ENCODE data around the gene LEF1. TPM values are rescaled to one million over a fixed set of nuclear protein-coding genes. Genes with fewer than 3 reads are reported as not detected.

Gene LEF1
- total RNA-seq, 5 donors from 2014 or later (not counting 1 experiment from before 2014, with no cell fraction given) = 412 to 776 (median 500) TPM

GRCh38 chr4:108184453-108185049, 15.8 kb upstream of the LEF1 start:
- no peak for ATAC-seq (replicated peaks in 1 of 4)
- CTCF ChIA-PET = no interaction called here
- no peak for DNase-seq
- no peak overlapping the region for H3K27ac ChIP-seq (ENCODE audit: low read length)
- Mint-ChIP-seq H3K27me3 (no peaks in the 10 kb centered on the region), H3K27ac (no peak overlapping the region), H3K4me3 (no peak overlapping the region), H3K4me1 (peaks cover 16 to 31% (median 17%) of the 10 kb centered on the region in 3 donors), H3K9me3 (no peaks in the 10 kb centered on the region), H3K36me3 (no peaks in the 10 kb centered on the region)
- H3K4me3 ChIP-seq (ENCODE audit: control insufficient read depth in 1 of 2, extremely low read depth in 1 of 2, low read length in 1 of 2) = no peak overlapping the region
- no peaks in the 10 kb centered on the region for H3K9me3 ChIP-seq
- no peaks in the 10 kb centered on the region for H3K4me1 ChIP-seq (ENCODE audit: control insufficient read depth in 1 of 2, extremely low read depth in 1 of 2, insufficient read depth in 2 of 2, low read length in 2 of 2)
- peaks cover 0 to 3% of the 10 kb centered on the region in 2 experiments for H3K27me3 ChIP-seq (replicated peaks in 1 of 2; ENCODE audit: control insufficient read depth in 2 of 2, extremely low read depth in 1 of 2, insufficient read depth in 2 of 2, low read length in 1 of 2)
- H3K36me3 ChIP-seq (ENCODE audit: control insufficient read depth in 2 of 2, extremely low read depth in 1 of 2, insufficient read depth in 1 of 2, low read length in 1 of 2) = no peaks in the 10 kb centered on the region
- POLR2A ChIA-PET = no interaction called here
- WGBS (ENCODE audit: insufficient coverage) = 88% methylated on average over 1 of the region's 1 CpG

DNA sequence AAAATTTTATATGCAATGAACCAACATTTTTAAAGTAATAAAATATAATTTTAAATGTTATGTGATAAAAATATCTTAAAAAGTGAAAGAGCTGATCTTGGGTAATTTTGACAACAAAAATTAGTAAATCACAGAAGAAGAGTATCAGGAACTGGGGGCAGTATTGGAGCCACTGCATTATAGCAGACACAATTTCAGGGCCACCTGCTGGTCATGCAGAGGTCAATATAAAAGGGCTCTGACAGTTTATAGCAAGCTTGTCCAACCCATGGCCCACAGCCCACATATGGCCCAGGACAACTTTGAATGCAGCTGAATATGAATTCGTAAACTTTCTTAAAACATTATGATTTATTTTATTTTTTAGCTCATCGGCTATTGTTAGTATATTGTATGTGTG, 13.0 kb upstream of the LEF1 start:
- peak in 2 of 4 experiments; percentile 38 for ATAC-seq (replicated peaks in 1 of 4)
- no CpG with 5 or more reads among the region's 2 CpGs for WGBS (ENCODE audit: insufficient coverage)
- peak in 2 of 35 experiments; percentile 6 to 38 for DNase-seq
- Mint-ChIP-seq H3K9me3 (no peaks in the 10 kb centered on the region), H3K4me1 (peaks cover 15 to 31% (median 21%) of the 10 kb centered on the region in 3 donors), H3K36me3 (peaks cover 11% of the 10 kb centered on the region), H3K4me3 (no peak overlapping the region), H3K27ac (no peak overlapping the region), H3K27me3 (no peaks in the 10 kb centered on the region)
- no peak overlapping the region for H3K27ac ChIP-seq (ENCODE audit: low read length)
- H3K4me3 ChIP-seq (ENCODE audit: control insufficient read depth in 1 of 2, extremely low read depth in 1 of 2, low read length in 1 of 2) = no peak overlapping the region
- H3K36me3 ChIP-seq (ENCODE audit: control insufficient read depth in 2 of 2, extremely low read depth in 1 of 2, insufficient read depth in 1 of 2, low read length in 1 of 2) = peaks cover 0 to 3% of the 10 kb centered on the region in 2 donors
- ChIA-PET POLR2A (no interaction called here), CTCF (interaction anchor here (0.5 to 1.5 kb wide), 8 partner anchors 9 to 1285 kb away, joined by 3 to 5 read pairs (median 3); partner anchors contain the start of gene LEF1 (in 1 of the 2))
- peaks cover 0 to 6% of the 10 kb centered on the region in 2 experiments for H3K27me3 ChIP-seq (replicated peaks in 1 of 2; ENCODE audit: control insufficient read depth in 2 of 2, extremely low read depth in 1 of 2, insufficient read depth in 2 of 2, low read length in 1 of 2)
- H3K9me3 ChIP-seq = no peaks in the 10 kb centered on the region
- H3K4me1 ChIP-seq (ENCODE audit: control insufficient read depth in 1 of 2, extremely low read depth in 1 of 2, insufficient read depth in 2 of 2, low read length in 2 of 2) = no peaks in the 10 kb centered on the region

DNA sequence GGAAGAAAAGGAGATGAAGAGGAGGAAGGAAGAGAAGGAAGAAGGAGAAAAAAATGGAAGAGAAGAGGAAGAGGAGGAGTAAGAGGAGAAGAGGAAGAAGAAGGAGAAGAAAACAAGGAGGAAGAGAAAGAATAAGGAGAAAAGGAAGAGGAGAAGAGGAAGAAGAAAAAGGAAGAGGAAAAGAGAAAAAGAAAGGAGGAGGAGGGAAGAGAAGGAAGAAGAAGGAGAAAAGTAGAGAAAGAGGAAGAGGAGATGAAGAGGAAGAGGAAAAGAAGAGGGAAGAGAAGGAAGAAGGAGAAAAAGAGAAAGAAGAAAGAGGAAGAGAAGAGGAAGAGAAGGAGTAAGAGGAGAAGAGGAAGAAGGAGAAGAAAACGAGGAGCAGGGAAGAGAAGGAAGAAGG, 11.8 kb upstream of the LEF1 start:
- Mint-ChIP-seq H3K9me3 (no peaks in the 10 kb centered on the region), H3K27ac (no peak overlapping the region), H3K27me3 (no peaks in the 10 kb centered on the region), H3K4me3 (no peak overlapping the region), H3K4me1 (peaks cover 19 to 30% (median 23%) of the 10 kb centered on the region in 3 donors), H3K36me3 (peaks cover 15% of the 10 kb centered on the region)
- H3K36me3 ChIP-seq (ENCODE audit: control insufficient read depth in 2 of 2, extremely low read depth in 1 of 2, insufficient read depth in 1 of 2, low read length in 1 of 2) = peaks cover 0 to 3% of the 10 kb centered on the region in 2 donors
- DNase-seq (no peak), ATAC-seq (replicated peaks in 1 of 4) (no peak)
- H3K4me3 ChIP-seq (ENCODE audit: control insufficient read depth in 1 of 2, extremely low read depth in 1 of 2, low read length in 1 of 2) = no peak overlapping the region
- no peak overlapping the region for H3K27ac ChIP-seq (ENCODE audit: low read length)
- POLR2A ChIA-PET = no interaction called here
- 38% methylated on average over 1 of the region's 1 CpG for WGBS (ENCODE audit: insufficient coverage)
- H3K9me3 ChIP-seq = no peaks in the 10 kb centered on the region
- H3K27me3 ChIP-seq (replicated peaks in 1 of 2; ENCODE audit: control insufficient read depth in 2 of 2, extremely low read depth in 1 of 2, insufficient read depth in 2 of 2, low read length in 1 of 2) = peaks cover 0 to 6% of the 10 kb centered on the region in 2 experiments
- CTCF ChIA-PET = interaction anchor here in 1 of 2 donors (0.9 kb wide), 1 partner anchor 161 kb away, joined by 6 read pairs; no protein-coding TSS in a partner anchor
- peaks cover 3 to 7% of the 10 kb centered on the region in 2 experiments for H3K4me1 ChIP-seq (ENCODE audit: control insufficient read depth in 1 of 2, extremely low read depth in 1 of 2, insufficient read depth in 2 of 2, low read length in 2 of 2)

- H3K36me3 Mint-ChIP-seq = peaks cover 18% of the 10 kb centered on the region
These were observed 7.2 kb upstream of the LEF1 start for GRCh38 chr4:108175966-108176365.

GRCh38 chr4:108174856-108175255, 6.1 kb upstream of the LEF1 start:
- peaks cover 0 to 22% of the 10 kb centered on the region in 2 experiments for H3K27me3 ChIP-seq (replicated peaks in 1 of 2; ENCODE audit: control insufficient read depth in 2 of 2, extremely low read depth in 1 of 2, insufficient read depth in 2 of 2, low read length in 1 of 2)
- no peaks in the 10 kb centered on the region for H3K9me3 Mint-ChIP-seq
- H3K27ac Mint-ChIP-seq = no peak overlapping the region
- H3K36me3 Mint-ChIP-seq = peaks cover 18% of the 10 kb centered on the region
- peaks cover 34 to 41% (median 41%) of the 10 kb centered on the region in 3 donors for H3K4me1 Mint-ChIP-seq
- H3K27me3 Mint-ChIP-seq = peaks cover 0 to 13% of the 10 kb centered on the region in 2 donors
- H3K36me3 ChIP-seq (ENCODE audit: control insufficient read depth in 2 of 2, extremely low read depth in 1 of 2, insufficient read depth in 1 of 2, low read length in 1 of 2) = peaks cover 0 to 6% of the 10 kb centered on the region in 2 donors
- no peaks in the 10 kb centered on the region for H3K9me3 ChIP-seq
- ChIA-PET CTCF (interaction anchor here in 1 of 2 donors (0.7 kb wide), 1 partner anchor 173 kb away, joined by 5 read pairs; no protein-coding TSS in a partner anchor), POLR2A (interaction anchor here (0.5 to 0.7 kb wide), 2 partner anchors 155 to 184 kb away, joined by 5 read pairs; no protein-coding TSS in a partner anchor)
- no peak for DNase-seq
- peaks cover 31 to 34% of the 10 kb centered on the region in 2 experiments for H3K4me1 ChIP-seq (ENCODE audit: control insufficient read depth in 1 of 2, extremely low read depth in 1 of 2, insufficient read depth in 2 of 2, low read length in 2 of 2)
- peak overlapping the region in 1 of 3 donors; percentile 86 for H3K4me3 Mint-ChIP-seq
- no peak overlapping the region for H3K27ac ChIP-seq (ENCODE audit: low read length)
- H3K4me3 ChIP-seq (ENCODE audit: control insufficient read depth in 1 of 2, extremely low read depth in 1 of 2, low read length in 1 of 2) = no peak overlapping the region
- ATAC-seq (replicated peaks in 1 of 4) = no peak

More at GRCh38 chr4:108175966-108176365, 7.2 kb upstream of the LEF1 start:
- H3K27me3 ChIP-seq (replicated peaks in 1 of 2; ENCODE audit: control insufficient read depth in 2 of 2, extremely low read depth in 1 of 2, insufficient read depth in 2 of 2, low read length in 1 of 2) = peaks cover 0 to 25% of the 10 kb centered on the region in 2 experiments
- Mint-ChIP-seq H3K4me3 (no peak overlapping the region), H3K27me3 (peaks cover 0 to 5% of the 10 kb centered on the region in 2 donors), H3K4me1 (peaks cover 30 to 34% (median 30%) of the 10 kb centered on the region in 3 donors), H3K27ac (no peak overlapping the region), H3K9me3 (no peaks in the 10 kb centered on the region)
- H3K27ac ChIP-seq (ENCODE audit: low read length) = no peak overlapping the region
- peaks cover 0 to 6% of the 10 kb centered on the region in 2 donors for H3K36me3 ChIP-seq (ENCODE audit: control insufficient read depth in 2 of 2, extremely low read depth in 1 of 2, insufficient read depth in 1 of 2, low read length in 1 of 2)
- 73% methylated on average over 1 of the region's 3 CpGs for WGBS (ENCODE audit: insufficient coverage)
- CTCF ChIA-PET = no interaction called here
- ATAC-seq (replicated peaks in 1 of 4) (no peak), DNase-seq (no peak)
- H3K4me1 ChIP-seq (ENCODE audit: control insufficient read depth in 1 of 2, extremely low read depth in 1 of 2, insufficient read depth in 2 of 2, low read length in 2 of 2) = peaks cover 23 to 27% of the 10 kb centered on the region in 2 experiments
- H3K4me3 ChIP-seq (ENCODE audit: control insufficient read depth in 1 of 2, extremely low read depth in 1 of 2, low read length in 1 of 2) = no peak overlapping the region
- no peaks in the 10 kb centered on the region for H3K9me3 ChIP-seq
- POLR2A ChIA-PET = interaction anchor here in 1 of 2 donors (0.7 kb wide), 1 partner anchor 105 kb away, joined by 5 read pairs; no protein-coding TSS in a partner anchor

DNA sequence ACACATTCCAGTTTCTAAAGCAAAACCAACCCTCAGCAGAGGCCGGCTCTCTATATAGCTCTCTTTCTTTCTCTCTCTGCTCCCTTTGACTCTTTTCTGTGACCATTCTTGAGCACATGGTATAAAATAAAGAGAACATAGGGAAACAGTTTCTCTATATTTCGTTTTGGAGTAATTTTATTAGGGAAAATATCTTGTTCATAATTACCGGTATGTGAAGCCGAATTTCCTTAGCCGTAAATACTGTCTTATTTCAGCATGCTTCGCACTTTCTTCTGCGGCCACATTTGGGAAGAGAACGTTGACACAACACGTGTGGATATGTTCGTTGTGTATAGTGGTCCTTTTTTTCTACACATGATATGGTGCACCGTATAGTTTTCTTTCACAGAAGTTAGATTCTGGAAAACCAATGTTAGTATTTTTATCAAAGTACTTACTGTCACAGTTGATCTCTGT, 4.9 kb upstream of the LEF1 start:
- WGBS (ENCODE audit: insufficient coverage) = 74% methylated on average over 3 of the region's 11 CpGs
- H3K36me3 Mint-ChIP-seq = peaks cover 14% of the 10 kb centered on the region
- H3K9me3 Mint-ChIP-seq = no peaks in the 10 kb centered on the region
- H3K36me3 ChIP-seq (ENCODE audit: control insufficient read depth in 2 of 2, extremely low read depth in 1 of 2, insufficient read depth in 1 of 2, low read length in 1 of 2) = peaks cover 0 to 6% of the 10 kb centered on the region in 2 donors
- H3K27ac ChIP-seq (ENCODE audit: low read length) = peak overlapping the region; percentile 7
- peaks cover 0 to 23% of the 10 kb centered on the region in 2 donors for H3K27me3 Mint-ChIP-seq
- peak overlapping the region; percentile 86 to 100 (median 90) for H3K4me3 Mint-ChIP-seq
- peaks cover 0 to 32% of the 10 kb centered on the region in 2 experiments for H3K27me3 ChIP-seq (replicated peaks in 1 of 2; ENCODE audit: control insufficient read depth in 2 of 2, extremely low read depth in 1 of 2, insufficient read depth in 2 of 2, low read length in 1 of 2)
- ATAC-seq (replicated peaks in 1 of 4) (no peak), DNase-seq (no peak)
- peak overlapping the region; percentile 85 to 91 for H3K27ac Mint-ChIP-seq
- H3K4me1 Mint-ChIP-seq = peaks cover 44 to 50% (median 50%) of the 10 kb centered on the region in 3 donors
- ChIA-PET CTCF (interaction anchor here (0.8 to 1.1 kb wide), 3 partner anchors 8 to 398 kb away, joined by 3 to 6 read pairs (median 3); no protein-coding TSS in a partner anchor), POLR2A (interaction anchor here (0.7 to 1.5 kb wide), 3 partner anchors 10 to 186 kb away, joined by 3 to 4 read pairs (median 3); no protein-coding TSS in a partner anchor)
- H3K4me3 ChIP-seq (ENCODE audit: control insufficient read depth in 1 of 2, extremely low read depth in 1 of 2, low read length in 1 of 2) = peak overlapping the region; percentile 85 to 93
- H3K4me1 ChIP-seq (ENCODE audit: control insufficient read depth in 1 of 2, extremely low read depth in 1 of 2, insufficient read depth in 2 of 2, low read length in 2 of 2) = peaks cover 37 to 42% of the 10 kb centered on the region in 2 experiments
- H3K9me3 ChIP-seq = no peaks in the 10 kb centered on the region

Measured in T-cell (primary cell).